Endodermal cell (in vitro differentiated cells): Measurements from ENCODE around the gene C2CD5. TPM values are rescaled to one million over a fixed set of nuclear protein-coding genes. Genes with fewer than 3 reads are reported as not detected.

Source experiments
- DNase-seq: peaks from one replicate; pipeline ENCODE4 v3.0.0-alpha.2; 2017
- H3K27ac ChIP-seq: 2 replicates; pipeline ENCODE4 v1.5.1; 2013; ENCODE audit warnings: mild to moderate bottlenecking, low read depth, low read length, moderate library complexity
- H3K27me3 ChIP-seq: 2 replicates; pipeline ENCODE4 v1.6.1; 2013; ENCODE audit warnings: mild to moderate bottlenecking, low read length, moderate library complexity; ENCODE audit not compliant: insufficient read depth, control insufficient read depth, poor library complexity, severe bottlenecking
- H3K36me3 ChIP-seq: 2 replicates; pipeline ENCODE4 v1.7.0; 2013; ENCODE audit warnings: mild to moderate bottlenecking, low read length, moderate library complexity; ENCODE audit not compliant: control insufficient read depth, insufficient read depth
- H3K4me1 ChIP-seq: one replicate; pipeline ENCODE4 v1.7.0; 2013; ENCODE audit warnings: low read length; ENCODE audit not compliant: control insufficient read depth, insufficient read depth
- H3K4me3 ChIP-seq: 2 replicates; pipeline ENCODE4 v1.5.1; 2013; ENCODE audit warnings: mild to moderate bottlenecking, low read length, moderate library complexity
- H3K9ac ChIP-seq: 2 replicates; pipeline ENCODE4 v1.6.1; 2013; ENCODE audit warnings: mild to moderate bottlenecking, low read length, moderate library complexity; ENCODE audit not compliant: poor library complexity, severe bottlenecking; ENCODE audit errors: extremely low read depth
- H3K9me3 ChIP-seq: 2 replicates; pipeline ENCODE4 v1.6.1; 2013; ENCODE audit warnings: mild to moderate bottlenecking, low read length, moderate library complexity; ENCODE audit not compliant: control insufficient read depth
- H3K27ac Mint-ChIP-seq: 2 replicates; pipeline ENCODE4 v1.8.0; 2020; ENCODE audit warnings: mixed read lengths
- H3K27me3 Mint-ChIP-seq: 2 replicates; pipeline ENCODE4 v1.8.0; 2021; ENCODE audit warnings: mild to moderate bottlenecking, mixed read lengths; ENCODE audit not compliant: insufficient read depth
- H3K36me3 Mint-ChIP-seq: 2 replicates; pipeline ENCODE4 v1.8.0; 2020; ENCODE audit warnings: low read depth, mixed read lengths
- H3K4me1 Mint-ChIP-seq: 2 replicates; pipeline ENCODE4 v1.8.0; 2020; ENCODE audit warnings: mixed read lengths
- H3K4me3 Mint-ChIP-seq: 2 replicates; pipeline ENCODE4 v1.8.0; 2020; ENCODE audit warnings: mild to moderate bottlenecking, moderate library complexity, mixed read lengths
- H3K9me3 Mint-ChIP-seq: 2 replicates; pipeline ENCODE4 v1.8.0; 2020; ENCODE audit warnings: mild to moderate bottlenecking, mixed read lengths
- WGBS, 2 experiments: methylation state at CpG; one replicate each; pipeline versions ENCODE4 v1.1.5 to v1.1.7; 2013; ENCODE audit warnings: missing lambda C conversion rate in 2 of 2, mixed read lengths in 1 of 2; ENCODE audit not compliant: insufficient coverage in 1 of 2, insufficient read length in 1 of 2; 5-methylcytosine and 5-hydroxymethylcytosine counted together
- total RNA-seq, 2 donors: library from RNA; stranded (reverse); fragmentation: NEBNext Ultra II Directional in 1 of 2; extraction: Animal tissue kit (Norgen Biotek cat#: 25700) in 1 of 2; gene quantifications; 2 replicates in 1 of 2; 3 replicates in 1 of 2; pipeline ENCODE4 v1.2.1, GENCODE V29; 2021
- TF ChIP-seq, protein P1 (sequence below): fragments of 200-600 bp; sonication (generic); conservative IDR thresholded peaks from 2 replicates; pipeline ENCODE4 v1.5.0; 2021; ENCODE audit warnings: antibody characterized with exemption, mild to moderate bottlenecking

C2CD5 gene
- total RNA-seq, 2 donors from 2014 or later = 29.2 to 59.8 TPM

DNA sequence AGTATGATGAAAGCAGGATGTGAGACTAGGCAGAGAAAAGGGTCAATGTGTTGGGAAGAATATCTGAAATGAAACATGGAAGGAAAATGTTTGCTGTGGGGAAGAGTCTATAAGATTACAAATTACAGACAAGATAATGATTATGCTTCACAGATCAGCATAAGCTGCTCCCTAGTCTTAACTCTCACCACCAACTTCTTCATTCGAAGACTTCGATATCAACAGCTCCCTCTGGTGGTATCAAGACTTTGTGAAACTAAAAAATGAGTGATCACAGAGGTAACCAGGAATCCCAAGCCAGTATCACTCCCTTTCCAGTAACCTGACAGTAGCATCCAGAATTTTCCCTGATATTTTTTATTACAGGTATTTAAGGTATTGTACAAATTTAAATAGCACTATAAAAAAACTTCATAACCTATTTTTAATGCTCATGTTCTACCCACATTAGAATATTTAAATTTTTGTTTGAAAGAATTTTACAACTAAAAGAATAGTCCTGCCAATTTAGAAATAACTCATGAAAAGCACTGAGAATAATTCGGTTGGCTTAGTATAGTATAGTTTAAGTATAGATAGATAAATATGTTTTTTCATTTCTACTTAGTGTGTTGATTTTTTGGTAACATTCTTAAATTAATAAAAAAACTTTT lies 84.4 kb downstream of the C2CD5 start:
- peaks cover 6% of the 10 kb centered on the region for H3K36me3 Mint-ChIP-seq
- no peaks in the 10 kb centered on the region for H3K9me3 ChIP-seq
- TF ChIP-seq, protein P1, sequence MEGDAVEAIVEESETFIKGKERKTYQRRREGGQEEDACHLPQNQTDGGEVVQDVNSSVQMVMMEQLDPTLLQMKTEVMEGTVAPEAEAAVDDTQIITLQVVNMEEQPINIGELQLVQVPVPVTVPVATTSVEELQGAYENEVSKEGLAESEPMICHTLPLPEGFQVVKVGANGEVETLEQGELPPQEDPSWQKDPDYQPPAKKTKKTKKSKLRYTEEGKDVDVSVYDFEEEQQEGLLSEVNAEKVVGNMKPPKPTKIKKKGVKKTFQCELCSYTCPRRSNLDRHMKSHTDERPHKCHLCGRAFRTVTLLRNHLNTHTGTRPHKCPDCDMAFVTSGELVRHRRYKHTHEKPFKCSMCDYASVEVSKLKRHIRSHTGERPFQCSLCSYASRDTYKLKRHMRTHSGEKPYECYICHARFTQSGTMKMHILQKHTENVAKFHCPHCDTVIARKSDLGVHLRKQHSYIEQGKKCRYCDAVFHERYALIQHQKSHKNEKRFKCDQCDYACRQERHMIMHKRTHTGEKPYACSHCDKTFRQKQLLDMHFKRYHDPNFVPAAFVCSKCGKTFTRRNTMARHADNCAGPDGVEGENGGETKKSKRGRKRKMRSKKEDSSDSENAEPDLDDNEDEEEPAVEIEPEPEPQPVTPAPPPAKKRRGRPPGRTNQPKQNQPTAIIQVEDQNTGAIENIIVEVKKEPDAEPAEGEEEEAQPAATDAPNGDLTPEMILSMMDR = peak; percentile 95
- H3K4me1 ChIP-seq = no peaks in the 10 kb centered on the region
- H3K27me3 Mint-ChIP-seq = no peaks in the 10 kb centered on the region
- WGBS, 2 experiments = 25 to 43% methylated on average over 2 of the region's 3 CpGs
- peaks cover 4% of the 10 kb centered on the region for H3K4me1 Mint-ChIP-seq
- no peak overlapping the region for H3K4me3 Mint-ChIP-seq
- H3K27ac ChIP-seq = no peak overlapping the region
- DNase-seq = no peak
- no peaks in the 10 kb centered on the region for H3K27me3 ChIP-seq
- H3K9me3 Mint-ChIP-seq = peaks cover 3% of the 10 kb centered on the region
- H3K36me3 ChIP-seq = peaks cover 2% of the 10 kb centered on the region
- no peak overlapping the region for H3K27ac Mint-ChIP-seq
- no peak overlapping the region for H3K9ac ChIP-seq
- no peak overlapping the region for H3K4me3 ChIP-seq

DNA sequence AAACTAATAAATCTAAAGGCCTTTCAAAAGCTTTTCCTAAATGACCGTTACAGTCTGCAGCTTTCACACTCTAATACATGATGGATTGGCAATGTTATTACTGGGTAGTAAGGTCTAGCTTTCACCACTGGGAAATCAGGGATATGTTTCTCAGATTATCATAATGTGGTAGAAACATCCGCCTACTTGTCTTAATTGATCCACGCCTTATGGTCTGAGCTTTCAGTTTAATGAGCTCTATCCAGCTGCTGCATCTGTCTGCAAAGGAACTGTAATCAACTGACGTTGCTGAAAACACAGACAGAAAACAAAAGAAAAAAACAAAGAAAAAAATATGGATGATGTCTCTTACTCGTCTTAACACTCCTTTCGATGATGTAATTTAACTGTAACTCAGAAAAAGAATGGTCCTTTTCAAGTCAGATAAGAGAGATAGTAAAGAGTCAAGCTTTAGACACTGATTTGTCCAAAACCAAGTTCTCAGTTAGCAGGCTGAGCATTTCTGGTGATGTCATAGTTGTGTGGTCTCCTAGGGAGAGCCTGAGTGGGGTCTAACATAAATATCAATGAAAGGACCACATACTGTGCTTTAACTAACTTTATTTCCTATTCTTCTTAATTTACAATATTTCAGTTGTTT lies 85.9 kb downstream of the C2CD5 start:
- Histone ChIP-seq H3K4me3 (no peak overlapping the region), H3K4me1 (no peaks in the 10 kb centered on the region), H3K27ac (peak overlapping the region; percentile 34), H3K36me3 (peaks cover 7% of the 10 kb centered on the region), H3K27me3 (no peaks in the 10 kb centered on the region), H3K9ac (no peak overlapping the region), H3K9me3 (no peaks in the 10 kb centered on the region)
- H3K27ac Mint-ChIP-seq = peak overlapping the region; percentile 5
- DNase-seq = no peak
- no peak overlapping the region for H3K4me3 Mint-ChIP-seq
- peaks cover 6% of the 10 kb centered on the region for H3K36me3 Mint-ChIP-seq
- H3K4me1 Mint-ChIP-seq = peaks cover 4% of the 10 kb centered on the region
- WGBS, 2 experiments = 93 to 100% methylated on average over 4 to 6 of the region's 6 CpGs
- H3K27me3 Mint-ChIP-seq = no peaks in the 10 kb centered on the region
- H3K9me3 Mint-ChIP-seq = peaks cover 3% of the 10 kb centered on the region
- TF ChIP-seq, protein P1 = no peak

DNA sequence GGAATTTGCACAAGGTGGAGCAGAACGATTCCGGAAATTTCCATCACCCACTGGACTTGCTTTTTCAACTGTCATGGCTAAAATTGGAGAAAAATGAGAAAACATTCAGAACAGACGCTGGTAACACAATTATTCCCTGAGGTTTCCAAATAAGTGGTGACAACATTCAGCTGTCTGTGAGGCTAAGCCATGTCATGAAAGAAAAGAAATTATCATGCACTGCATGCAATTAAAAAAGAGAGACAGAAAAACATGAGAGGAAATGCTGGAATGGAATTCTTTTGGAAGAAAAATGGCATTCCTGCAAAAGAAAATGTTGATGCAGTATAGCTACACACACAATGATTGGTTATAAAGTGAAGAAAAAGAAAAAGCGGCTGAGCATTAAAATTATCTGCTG lies 87.3 kb downstream of the C2CD5 start:
- H3K27me3 Mint-ChIP-seq = no peaks in the 10 kb centered on the region
- H3K27ac ChIP-seq = no peak overlapping the region

More for the DNA sequence above, 87.3 kb downstream of the C2CD5 start:
- Histone ChIP-seq H3K9me3 (no peaks in the 10 kb centered on the region), H3K4me3 (no peak overlapping the region), H3K36me3 (peaks cover 9% of the 10 kb centered on the region), H3K9ac (no peak overlapping the region), H3K27me3 (no peaks in the 10 kb centered on the region), H3K4me1 (no peaks in the 10 kb centered on the region)
- H3K9me3 Mint-ChIP-seq = no peaks in the 10 kb centered on the region
- DNase-seq = no peak
- peak overlapping the region; percentile 4 for H3K27ac Mint-ChIP-seq
- TF ChIP-seq, protein P1 = no peak
- WGBS, 2 experiments = 98 to 99% methylated on average over 3 to 4 of the region's 4 CpGs
- no peaks in the 10 kb centered on the region for H3K36me3 Mint-ChIP-seq
- H3K4me1 Mint-ChIP-seq = peaks cover 4% of the 10 kb centered on the region
- no peak overlapping the region for H3K4me3 Mint-ChIP-seq
